ENCODE results near the gene RHOG.

DNA sequence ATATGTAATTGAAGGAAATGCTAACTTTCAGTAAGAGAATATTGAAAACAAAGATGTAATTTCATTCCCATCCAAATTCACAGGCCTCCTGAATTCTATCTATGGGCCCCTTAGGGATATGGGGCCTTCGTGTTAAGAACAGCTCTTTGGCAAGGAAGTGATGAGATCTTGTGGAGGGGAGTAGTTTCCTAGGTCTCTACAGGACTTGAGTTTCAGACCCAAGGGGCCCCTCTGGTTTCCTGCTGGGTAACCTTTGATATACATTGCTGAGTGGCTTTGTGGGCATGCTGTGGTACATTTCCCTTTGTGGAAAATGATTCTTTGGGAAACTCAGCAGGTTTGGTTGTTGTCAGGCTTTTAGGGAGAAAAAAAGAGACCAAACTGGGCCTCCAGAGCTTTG, 20.9 kb upstream of the RHOG start:
- TF ChIP-seq EZH2 (IDR thresholded peaks at IDR 0.05; ENCODE audit: low read depth), result no peak
- TF ChIP-seq, protein P1, sequence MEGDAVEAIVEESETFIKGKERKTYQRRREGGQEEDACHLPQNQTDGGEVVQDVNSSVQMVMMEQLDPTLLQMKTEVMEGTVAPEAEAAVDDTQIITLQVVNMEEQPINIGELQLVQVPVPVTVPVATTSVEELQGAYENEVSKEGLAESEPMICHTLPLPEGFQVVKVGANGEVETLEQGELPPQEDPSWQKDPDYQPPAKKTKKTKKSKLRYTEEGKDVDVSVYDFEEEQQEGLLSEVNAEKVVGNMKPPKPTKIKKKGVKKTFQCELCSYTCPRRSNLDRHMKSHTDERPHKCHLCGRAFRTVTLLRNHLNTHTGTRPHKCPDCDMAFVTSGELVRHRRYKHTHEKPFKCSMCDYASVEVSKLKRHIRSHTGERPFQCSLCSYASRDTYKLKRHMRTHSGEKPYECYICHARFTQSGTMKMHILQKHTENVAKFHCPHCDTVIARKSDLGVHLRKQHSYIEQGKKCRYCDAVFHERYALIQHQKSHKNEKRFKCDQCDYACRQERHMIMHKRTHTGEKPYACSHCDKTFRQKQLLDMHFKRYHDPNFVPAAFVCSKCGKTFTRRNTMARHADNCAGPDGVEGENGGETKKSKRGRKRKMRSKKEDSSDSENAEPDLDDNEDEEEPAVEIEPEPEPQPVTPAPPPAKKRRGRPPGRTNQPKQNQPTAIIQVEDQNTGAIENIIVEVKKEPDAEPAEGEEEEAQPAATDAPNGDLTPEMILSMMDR (conservative IDR thresholded peaks at IDR 0.05), result no peak
